Breast epithelium (tissue), 3 donors: Measurements from ENCODE around the gene FYCO1.

Experiments used
- POLR2A ChIP-seq: fragments of 450-650 bp; IDR thresholded peaks from one replicate; pipeline ENCODE4 v1.6.1; 2016; ENCODE audit warnings: antibody characterized with exemption, mild to moderate bottlenecking, moderate library complexity
- POLR2AphosphoS5 ChIP-seq, 3 donors: sonication (generic); formaldehyde crosslinking; IDR thresholded peaks; one replicate each; pipeline ENCODE4 v1.6.1; 2017; ENCODE audit warnings: antibody characterized with exemption in 3 of 3
- TF ChIP-seq, protein P1 (sequence below), 3 donors: fragments of 450-650 bp; IDR thresholded peaks; one replicate each; pipeline ENCODE4 v1.5.1; 2016 to 2017; ENCODE audit warnings: antibody characterized with exemption in 3 of 3, mild to moderate bottlenecking in 3 of 3, moderate library complexity in 3 of 3

DNA sequence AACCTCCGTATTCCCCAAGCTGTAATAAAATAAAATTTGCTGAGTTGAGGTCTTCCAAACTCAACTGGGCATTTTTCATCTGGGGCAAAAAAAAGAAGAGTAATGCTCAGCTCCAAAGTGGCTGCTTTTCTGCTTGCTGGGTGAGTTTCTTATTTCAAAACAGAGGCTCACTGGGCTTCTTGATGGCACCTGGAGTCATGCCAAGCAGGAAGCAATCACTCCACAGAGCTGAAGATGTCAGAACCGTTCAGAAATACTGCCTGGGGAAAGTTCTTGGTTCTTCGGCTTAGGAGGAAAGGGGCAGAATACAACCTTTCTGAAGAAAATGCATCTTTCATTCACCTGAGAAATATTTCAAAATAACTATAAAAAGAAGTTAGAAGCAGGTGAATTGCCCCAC, 105.2 kb downstream of the FYCO1 start:
- TF ChIP-seq POLR2A (no peak), POLR2AphosphoS5 (IDR thresholded peaks at IDR 0.05) (no peak)
- TF ChIP-seq, protein P1, sequence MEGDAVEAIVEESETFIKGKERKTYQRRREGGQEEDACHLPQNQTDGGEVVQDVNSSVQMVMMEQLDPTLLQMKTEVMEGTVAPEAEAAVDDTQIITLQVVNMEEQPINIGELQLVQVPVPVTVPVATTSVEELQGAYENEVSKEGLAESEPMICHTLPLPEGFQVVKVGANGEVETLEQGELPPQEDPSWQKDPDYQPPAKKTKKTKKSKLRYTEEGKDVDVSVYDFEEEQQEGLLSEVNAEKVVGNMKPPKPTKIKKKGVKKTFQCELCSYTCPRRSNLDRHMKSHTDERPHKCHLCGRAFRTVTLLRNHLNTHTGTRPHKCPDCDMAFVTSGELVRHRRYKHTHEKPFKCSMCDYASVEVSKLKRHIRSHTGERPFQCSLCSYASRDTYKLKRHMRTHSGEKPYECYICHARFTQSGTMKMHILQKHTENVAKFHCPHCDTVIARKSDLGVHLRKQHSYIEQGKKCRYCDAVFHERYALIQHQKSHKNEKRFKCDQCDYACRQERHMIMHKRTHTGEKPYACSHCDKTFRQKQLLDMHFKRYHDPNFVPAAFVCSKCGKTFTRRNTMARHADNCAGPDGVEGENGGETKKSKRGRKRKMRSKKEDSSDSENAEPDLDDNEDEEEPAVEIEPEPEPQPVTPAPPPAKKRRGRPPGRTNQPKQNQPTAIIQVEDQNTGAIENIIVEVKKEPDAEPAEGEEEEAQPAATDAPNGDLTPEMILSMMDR (IDR thresholded peaks at IDR 0.05) = no peak
